Measurements from ENCODE around the gene ASB5. TPM values are rescaled to one million over a fixed set of nuclear protein-coding genes. Genes with fewer than 3 reads are reported as not detected.

Gene ASB5
- polyA plus RNA-seq, 1 donor (not counting 4 experiments of a cell fraction or from before 2014, with no cell fraction given), result not detected

- TF ChIP-seq CTCF (optimal IDR thresholded peaks at IDR 0.05 in 1 of 3, IDR thresholded peaks at IDR 0.05 in 1 of 3, conservative IDR thresholded peaks at IDR 0.05 in 1 of 3; ENCODE audit: extremely low read depth in 1 of 3, insufficient read depth in 2 of 3, low read length in 3 of 3), result no peak
- TF ChIP-seq EZH2 (IDR thresholded peaks at IDR 0.05; ENCODE audit: low read length), result no peak
- Histone ChIP-seq H3K4me3 (ENCODE audit: control insufficient read depth in 2 of 3, extremely low read depth in 1 of 3, insufficient read depth in 2 of 3, low read depth in 1 of 3, low read length in 3 of 3) (no peak overlapping the region), H3K4me1 (ENCODE audit: control insufficient read depth, extremely low read depth, insufficient read depth, low read length) (peaks cover 6% of the 10 kb centered on the region), H2AFZ (ENCODE audit: control insufficient read depth, low read length) (no peak overlapping the region), H3K36me3 (ENCODE audit: control insufficient read depth in 2 of 2, extremely low read depth in 1 of 2, insufficient read depth in 2 of 2, low read length in 2 of 2) (no peaks in the 10 kb centered on the region), H3K4me2 (ENCODE audit: control insufficient read depth, extremely low read depth, insufficient read depth, low read depth, low read length) (no peak overlapping the region), H4K20me1 (ENCODE audit: control insufficient read depth, extremely low read depth, insufficient read depth, low read length) (no peaks in the 10 kb centered on the region), H3K27me3 (ENCODE audit: control insufficient read depth, extremely low read depth, insufficient read depth, low read length) (no peaks in the 10 kb centered on the region), H3K79me2 (ENCODE audit: control insufficient read depth, insufficient read depth, low read length) (no peaks in the 10 kb centered on the region), H3K9me1 (ENCODE audit: control insufficient read depth, extremely low read depth, insufficient read depth, low read length) (no peaks in the 10 kb centered on the region), H3K27ac (ENCODE audit: control insufficient read depth, insufficient read depth, low read length) (no peak overlapping the region), H3K9me3 (ENCODE audit: control insufficient read depth, low read depth, low read length) (no peaks in the 10 kb centered on the region), H3K9ac (ENCODE audit: control insufficient read depth, extremely low read depth, insufficient read depth, low read length) (no peak overlapping the region)
- no peak for FAIRE-seq
- DNase-seq (ENCODE audit: low read depth, low spot score), result no peak
- dilution Hi-C loops (cut with MboI; ENCODE audit: extremely low pct_ligation_motif_present, low sequenced_read_pairs), result no loop called here
Measured at GRCh38 chr4:176306837-176307665, 38.0 kb upstream of the ASB5 start.

- Histone ChIP-seq H3K4me1 (ENCODE audit: control insufficient read depth, extremely low read depth, insufficient read depth, low read length) (peaks cover 6% of the 10 kb centered on the region), H3K27ac (ENCODE audit: control insufficient read depth, insufficient read depth, low read length) (no peak overlapping the region), H3K4me3 (ENCODE audit: control insufficient read depth in 2 of 3, extremely low read depth in 1 of 3, insufficient read depth in 2 of 3, low read depth in 1 of 3, low read length in 3 of 3) (no peak overlapping the region), H3K9ac (ENCODE audit: control insufficient read depth, extremely low read depth, insufficient read depth, low read length) (no peak overlapping the region), H4K20me1 (ENCODE audit: control insufficient read depth, extremely low read depth, insufficient read depth, low read length) (no peaks in the 10 kb centered on the region), H3K9me1 (ENCODE audit: control insufficient read depth, extremely low read depth, insufficient read depth, low read length) (no peaks in the 10 kb centered on the region), H3K79me2 (ENCODE audit: control insufficient read depth, insufficient read depth, low read length) (no peaks in the 10 kb centered on the region), H3K9me3 (ENCODE audit: control insufficient read depth, low read depth, low read length) (no peaks in the 10 kb centered on the region), H3K4me2 (ENCODE audit: control insufficient read depth, extremely low read depth, insufficient read depth, low read depth, low read length) (no peak overlapping the region), H3K36me3 (ENCODE audit: control insufficient read depth in 2 of 2, extremely low read depth in 1 of 2, insufficient read depth in 2 of 2, low read length in 2 of 2) (no peaks in the 10 kb centered on the region), H2AFZ (ENCODE audit: control insufficient read depth, low read length) (no peak overlapping the region), H3K27me3 (ENCODE audit: control insufficient read depth, extremely low read depth, insufficient read depth, low read length) (no peaks in the 10 kb centered on the region)
- no peak for TF ChIP-seq CTCF (optimal IDR thresholded peaks at IDR 0.05 in 1 of 3, IDR thresholded peaks at IDR 0.05 in 1 of 3, conservative IDR thresholded peaks at IDR 0.05 in 1 of 3; ENCODE audit: extremely low read depth in 1 of 3, insufficient read depth in 2 of 3, low read length in 3 of 3)
- no peak for TF ChIP-seq EZH2 (IDR thresholded peaks at IDR 0.05; ENCODE audit: low read length)
- no peak for DNase-seq (ENCODE audit: low read depth, low spot score)
- FAIRE-seq, result no peak
- dilution Hi-C loops (cut with MboI; ENCODE audit: extremely low pct_ligation_motif_present, low sequenced_read_pairs), result no loop called here
Measured at GRCh38 chr4:176303938-176304337, 34.9 kb upstream of the ASB5 start.

Data from keratinocyte (primary cell).